GM19468 (cell line): ENCODE results near the gene KCNH4.
"Not testable (repeated sequence)": the region's sequence is repeated elsewhere in the genome, so short reads cannot be mapped to it uniquely, and the experiment has no call there.

ENCODE experiments used
- ATAC-seq: cut with Tn5 transposase; IDR thresholded peaks from one replicate; pipeline ENCODE4 v1.9.1; 2021; ENCODE audit warnings: mild to moderate bottlenecking, moderate library complexity, moderate number of reproducible peaks; ENCODE audit not compliant: unreplicated experiment; ENCODE audit errors: extremely low read depth

KCNH4 gene

DNA sequence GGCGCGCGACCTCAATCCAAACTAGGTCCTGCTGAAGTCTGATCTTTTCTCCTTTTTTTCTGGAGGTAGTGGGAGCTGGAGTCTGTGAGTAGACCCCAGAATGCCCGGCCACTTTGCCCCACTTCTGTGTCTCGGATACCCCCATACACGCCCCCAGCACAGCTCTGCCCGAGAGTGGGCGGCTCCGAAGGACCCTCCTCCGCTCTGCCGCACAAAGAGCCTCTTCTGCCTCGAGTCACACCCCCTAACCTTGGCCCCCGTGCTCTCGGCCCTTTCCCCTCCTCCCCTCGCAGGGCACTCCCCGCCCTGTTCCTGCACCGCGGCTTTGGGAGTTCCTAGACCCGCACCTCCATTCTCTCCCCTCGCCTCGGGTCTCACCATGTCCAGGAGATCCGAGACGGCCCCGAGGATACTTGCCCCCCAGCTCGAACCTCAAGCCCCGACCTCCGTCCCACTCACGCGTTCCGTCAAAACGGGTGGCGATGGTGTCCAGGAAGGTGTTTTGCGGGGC, 476 bp downstream of the KCNH4 start:
- no peak for ATAC-seq

DNA sequence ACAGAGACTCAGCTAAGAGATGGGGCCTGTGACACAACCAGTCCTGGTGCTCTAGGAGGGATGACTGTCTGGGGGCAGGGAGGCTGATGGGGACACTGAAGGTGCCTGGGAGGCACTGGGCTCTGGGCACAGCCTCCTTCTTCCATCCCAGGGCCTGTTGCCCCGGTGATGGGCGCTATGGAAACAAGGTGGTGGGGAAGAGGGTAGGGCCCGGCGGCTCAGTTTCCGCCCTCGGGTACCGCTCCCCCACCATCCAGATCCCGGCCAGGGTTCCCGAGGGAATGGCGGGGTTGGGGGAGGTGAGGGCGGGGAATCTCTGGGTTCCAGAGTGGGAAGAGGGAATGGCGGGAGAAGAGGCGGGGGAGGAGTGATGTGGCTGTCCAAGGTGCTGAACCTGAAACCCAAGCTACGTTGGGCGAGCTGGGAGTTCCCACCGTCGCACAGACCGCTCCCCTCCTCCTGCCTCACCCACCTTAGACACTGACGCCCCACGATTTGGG, 981 bp downstream of the KCNH4 start:
- no peak for ATAC-seq

DNA sequence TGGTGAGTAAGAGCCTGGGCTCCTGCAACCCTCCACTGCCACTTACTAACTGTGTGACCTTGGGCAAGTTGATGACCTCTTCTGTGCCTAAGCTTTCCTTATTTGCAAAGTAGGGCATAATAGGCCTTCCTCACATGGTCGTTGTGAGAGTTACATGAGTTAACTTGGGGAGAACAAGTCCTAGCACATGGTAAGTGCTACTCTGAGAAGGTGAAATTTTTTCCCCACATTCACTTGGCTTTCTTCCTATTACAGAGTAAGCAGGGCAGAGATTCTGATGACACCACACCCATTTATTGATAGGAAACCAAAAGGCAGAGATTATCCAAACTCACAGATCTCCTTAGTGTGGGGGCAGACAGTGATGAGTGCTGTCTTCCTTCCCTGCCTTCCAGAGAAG, 1.6 kb downstream of the KCNH4 start:
- no peak for ATAC-seq

DNA sequence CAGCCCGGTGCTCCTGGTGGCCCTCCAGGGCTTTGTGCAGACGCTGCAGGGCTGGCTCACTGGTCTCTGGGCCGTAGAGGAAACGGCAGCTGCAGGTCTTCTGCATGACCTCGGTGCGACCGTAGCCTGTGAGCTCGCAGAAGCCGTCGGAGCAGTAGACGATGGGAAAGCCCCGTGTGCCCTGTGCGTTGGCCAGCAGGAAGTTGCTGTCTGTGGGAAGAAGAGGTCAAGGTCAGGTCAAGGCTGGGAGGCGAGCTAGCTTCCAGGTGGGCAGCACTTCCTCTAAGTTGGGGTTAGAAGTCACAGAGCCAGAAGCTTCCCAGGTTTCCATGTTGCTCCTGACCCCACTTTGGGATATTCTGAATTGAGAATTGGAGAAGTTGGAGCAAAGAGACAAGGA, 2.1 kb downstream of the KCNH4 start:
- no peak for ATAC-seq

DNA sequence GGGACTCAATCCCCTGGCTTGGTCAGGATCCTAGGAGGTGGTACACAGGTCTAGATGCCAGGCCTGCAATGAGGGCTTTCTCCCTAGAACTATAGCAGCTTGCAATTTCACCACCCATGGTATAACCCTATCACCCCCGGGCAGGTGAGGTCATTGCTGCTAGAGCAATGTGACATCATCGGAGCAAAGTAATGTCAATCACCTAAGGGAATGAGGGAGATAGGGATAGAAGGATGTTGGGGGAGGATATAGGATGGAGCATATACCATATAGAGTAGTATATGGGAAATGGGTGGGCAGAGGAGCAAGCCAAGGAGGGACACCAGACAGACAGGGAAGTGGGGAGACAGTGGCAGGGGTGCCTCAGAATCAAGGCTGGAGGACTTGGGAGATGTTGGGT, 3.3 kb downstream of the KCNH4 start:
- no peak for ATAC-seq

DNA sequence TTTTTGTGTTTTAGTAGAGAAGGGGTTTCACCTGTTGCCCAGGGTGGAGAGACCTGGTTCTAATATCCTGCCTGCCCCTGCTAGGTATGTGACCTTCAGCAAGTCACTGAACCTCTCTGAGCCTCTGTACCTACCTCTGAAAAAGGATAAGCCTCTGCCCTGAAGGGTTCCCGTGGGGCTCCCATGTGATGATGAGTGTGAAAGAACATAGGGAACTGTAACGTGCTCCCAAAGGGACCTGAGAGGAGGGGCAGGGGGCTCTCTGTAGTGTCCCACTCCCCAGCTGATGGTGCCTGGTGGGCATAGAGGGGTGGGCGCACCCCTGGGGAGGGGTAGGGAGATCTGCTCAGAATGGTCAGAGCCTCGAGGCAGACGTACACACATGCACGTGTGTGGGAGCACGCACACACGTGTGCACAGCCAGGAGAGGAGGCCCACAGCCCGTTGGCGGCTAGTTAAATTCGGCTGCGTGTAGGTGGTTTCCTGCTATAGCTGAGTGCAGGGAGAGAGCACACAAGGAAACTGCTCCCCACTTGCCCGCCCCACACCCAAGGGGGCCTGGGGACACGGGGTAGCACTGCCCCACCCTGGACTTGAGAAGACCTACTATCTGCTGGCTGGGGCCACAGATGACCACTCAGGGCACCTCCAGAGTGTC, 6.7 kb downstream of the KCNH4 start:
- no peak for ATAC-seq

DNA sequence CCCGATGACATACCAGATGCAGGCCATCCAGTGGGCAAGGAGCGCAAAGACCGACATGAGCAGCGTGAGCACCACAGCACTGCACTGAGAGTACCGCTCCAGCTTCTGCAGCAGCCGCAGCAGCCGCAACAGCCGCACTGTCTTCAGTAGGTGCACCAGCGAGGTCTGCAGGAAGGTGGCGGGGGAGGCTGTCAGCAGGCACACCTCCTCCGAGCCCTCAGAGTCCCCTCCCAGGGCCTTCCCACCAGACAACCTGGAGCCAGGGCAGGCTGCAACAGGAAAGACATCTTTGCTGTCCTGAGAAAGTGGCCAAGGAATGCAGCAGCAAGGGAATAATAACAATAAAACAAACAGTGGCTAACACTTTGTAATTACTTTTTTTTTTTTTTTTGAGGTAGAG, 9.1 kb downstream of the KCNH4 start:
- ATAC-seq = no peak

DNA sequence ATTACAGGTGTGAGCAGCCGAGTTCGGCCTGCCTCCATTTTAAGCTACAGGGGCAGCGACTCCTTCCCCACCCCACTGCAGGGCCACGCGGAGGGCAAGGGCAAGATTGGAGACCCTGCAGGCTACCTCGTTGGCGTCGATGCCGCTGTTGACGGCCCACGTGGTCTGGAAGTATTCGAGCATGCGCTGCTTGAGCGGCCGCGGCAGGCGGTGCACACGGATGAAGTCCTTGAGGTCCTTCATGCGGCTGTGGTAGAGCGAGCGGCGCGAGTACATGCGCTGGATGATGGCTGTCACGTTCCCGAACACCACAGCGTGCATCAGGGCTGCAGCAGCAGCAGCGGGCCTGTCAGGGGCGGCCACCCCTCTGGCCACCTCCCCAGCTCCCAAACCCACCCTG, 11.6 kb downstream of the KCNH4 start:
- no peak for ATAC-seq

DNA sequence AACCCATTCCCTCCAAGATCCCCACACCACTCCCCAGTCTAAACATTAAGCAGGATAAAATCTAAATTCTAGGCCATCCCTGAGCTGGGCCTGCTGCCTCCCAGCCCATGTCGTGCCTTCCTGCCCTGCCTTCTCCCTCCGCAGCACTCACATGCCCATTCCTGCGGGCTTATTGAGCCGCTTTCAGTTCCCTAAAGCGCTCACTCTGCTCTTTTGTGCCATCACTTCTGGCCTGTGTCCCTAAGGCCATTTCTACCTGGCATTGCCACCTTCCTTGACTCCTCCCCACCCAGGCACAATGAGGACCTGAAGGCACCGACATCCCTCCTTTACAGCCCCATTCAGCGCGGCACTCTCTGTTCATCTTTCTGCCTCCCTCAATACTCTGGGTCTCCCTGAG, 13.1 kb downstream of the KCNH4 start:
- no peak for ATAC-seq

DNA sequence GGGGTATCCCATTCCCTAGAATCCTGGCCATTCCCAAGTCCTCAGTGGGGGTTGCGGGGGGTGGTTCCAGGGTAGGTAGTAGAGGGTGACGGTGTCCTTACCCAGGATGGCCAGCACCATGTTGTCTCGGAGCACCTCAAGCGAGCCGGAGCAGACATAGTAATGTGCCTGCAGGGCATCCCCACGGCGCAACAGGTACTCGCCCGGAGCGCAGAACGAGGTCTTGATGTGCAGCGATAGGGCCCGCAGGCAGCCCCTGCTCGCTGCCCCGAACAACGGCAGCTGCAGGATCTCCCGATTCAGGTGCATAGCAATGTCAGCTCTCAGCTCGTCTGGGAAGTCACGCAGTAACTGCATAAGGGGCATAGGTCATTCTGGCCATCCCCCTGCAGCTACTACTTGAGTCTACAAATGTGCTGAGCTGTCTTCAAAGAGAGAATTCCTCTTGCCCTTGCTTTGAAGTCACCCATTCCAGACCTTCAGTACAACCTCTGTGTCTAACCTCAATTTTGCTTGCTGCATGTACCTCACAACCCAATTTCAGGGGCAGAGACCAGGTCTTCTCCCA, 14.7 kb downstream of the KCNH4 start:
- ATAC-seq = no peak

DNA sequence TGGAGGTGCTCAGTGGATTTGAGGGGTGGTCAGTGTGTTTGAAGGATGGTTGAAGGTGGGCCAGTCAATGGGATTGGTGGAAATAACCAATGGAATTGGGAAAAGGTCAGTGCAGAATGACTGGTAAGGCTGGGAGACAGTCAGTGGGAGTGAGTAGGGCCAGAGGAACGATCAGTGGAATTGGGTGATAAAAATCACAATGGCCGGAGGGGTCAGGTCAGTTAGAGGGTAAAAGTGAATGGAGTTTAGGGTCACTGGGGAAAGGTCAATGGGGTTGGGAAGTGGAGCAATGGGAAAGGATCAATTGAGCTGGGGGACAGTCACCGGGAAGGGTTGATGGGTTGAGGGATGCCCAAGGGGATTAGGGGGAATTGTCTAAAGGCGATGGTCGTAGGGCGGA, 15.2 kb downstream of the KCNH4 start:
- no peak for ATAC-seq

DNA sequence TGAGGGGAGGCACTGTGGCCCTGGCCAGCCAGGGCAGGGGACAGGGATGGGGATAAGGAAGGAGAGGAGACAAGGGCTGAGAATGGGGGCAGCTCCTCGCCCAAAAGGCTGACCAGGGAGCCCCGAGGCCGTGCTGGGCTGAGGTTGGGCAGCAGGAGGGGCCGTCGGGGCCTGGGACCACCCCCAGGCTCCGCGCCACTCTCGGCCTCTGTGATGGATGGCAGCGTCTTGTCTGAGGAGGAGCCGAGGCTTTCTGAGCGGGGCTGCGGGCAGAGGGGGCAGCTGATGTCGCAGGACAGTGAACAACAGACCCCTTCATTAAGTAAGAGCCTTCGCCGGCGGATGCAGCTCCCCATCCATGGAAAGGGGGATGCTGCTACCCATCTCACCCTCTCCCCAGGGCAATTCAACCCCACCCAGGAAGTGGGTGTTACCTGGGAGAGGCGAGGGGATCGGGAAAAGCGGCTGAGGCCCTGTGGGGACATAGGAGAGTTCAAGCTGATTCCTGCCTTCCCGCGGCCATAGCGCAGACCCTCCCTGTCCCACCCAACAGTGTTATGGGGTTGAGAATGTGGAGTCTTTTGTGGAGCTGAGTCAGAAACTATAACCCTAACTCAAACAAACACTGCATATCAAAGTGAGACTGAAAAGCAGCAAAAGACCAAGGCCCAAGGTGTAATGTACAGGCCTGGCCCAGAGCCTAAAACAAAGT, 17.1 kb downstream of the KCNH4 start:
- ATAC-seq = no peak

DNA sequence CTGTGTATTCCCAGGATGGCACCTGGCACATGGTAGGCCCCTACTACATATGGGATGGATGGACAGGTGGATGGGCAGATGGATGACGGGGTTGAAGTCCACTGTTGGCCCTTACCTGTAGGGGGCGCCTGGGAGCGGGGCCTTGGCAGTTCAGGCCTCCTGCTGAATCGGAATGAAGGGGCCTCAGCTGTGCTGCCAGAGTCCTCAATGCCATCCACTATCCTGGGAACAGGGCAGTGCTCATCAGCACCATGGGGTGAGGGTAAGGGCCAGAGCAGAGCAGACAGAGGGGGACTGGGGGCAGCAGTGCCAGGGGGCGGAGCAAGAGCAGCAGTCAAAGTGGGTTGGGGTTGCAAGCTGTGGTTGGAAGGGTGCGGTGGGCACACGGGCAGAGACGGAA, 17.8 kb downstream of the KCNH4 start:
- no peak for ATAC-seq

DNA sequence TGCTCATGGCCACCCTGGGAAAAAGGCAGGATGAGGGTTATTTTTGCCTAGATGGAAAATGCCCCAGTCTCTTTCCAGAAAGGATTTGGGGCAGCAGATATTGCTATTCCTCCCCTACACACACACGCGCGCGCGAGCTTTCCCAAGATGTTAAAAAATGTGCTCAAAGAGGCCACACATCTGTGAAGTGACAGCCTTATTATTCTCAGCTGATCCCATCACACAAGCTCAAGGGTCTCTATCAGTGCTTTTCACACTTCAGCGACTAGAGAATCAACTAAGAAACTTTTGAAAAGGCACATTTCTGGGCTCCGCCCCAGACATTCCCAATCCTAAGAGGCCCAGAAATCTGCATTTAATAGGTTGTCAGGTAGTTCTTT, 20.4 kb downstream of the KCNH4 start:
- no peak for ATAC-seq

DNA sequence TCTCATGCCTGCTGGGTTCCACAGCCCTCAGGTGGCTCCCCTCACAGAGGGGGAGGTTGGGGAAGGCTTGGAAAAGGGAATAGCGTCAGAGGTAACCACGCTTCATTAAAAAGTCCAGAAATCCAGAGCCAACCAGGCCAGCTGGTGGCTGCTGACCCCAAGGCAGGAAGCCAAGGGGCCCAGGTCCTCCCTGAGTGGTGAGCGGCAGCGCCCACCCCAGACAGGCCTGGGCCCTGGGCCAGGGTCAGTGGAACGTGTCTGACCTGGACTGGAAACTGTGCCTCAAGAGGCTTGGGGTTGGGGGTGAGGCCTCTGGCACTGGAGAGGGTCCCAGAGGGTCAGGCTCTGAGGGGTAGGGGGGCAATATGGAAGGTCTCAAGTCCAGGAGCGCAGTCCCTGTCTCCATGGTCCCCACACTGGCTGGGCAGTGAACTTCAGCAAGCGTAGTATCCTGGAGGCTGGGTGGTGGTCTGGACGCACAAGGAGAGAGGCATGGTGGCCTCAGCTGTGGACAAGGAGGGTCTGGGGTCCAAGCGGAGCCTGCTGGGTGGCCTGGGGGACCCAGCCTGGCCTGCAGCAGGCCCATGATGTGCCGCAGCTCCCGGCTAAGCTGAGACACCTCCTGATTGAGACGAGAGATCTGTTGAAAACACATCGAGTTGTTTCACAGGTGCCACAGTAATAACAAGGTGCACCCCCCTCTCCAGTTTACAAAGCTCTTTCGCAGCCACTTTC, 21.0 kb downstream of the KCNH4 start:
- no peak for ATAC-seq

DNA sequence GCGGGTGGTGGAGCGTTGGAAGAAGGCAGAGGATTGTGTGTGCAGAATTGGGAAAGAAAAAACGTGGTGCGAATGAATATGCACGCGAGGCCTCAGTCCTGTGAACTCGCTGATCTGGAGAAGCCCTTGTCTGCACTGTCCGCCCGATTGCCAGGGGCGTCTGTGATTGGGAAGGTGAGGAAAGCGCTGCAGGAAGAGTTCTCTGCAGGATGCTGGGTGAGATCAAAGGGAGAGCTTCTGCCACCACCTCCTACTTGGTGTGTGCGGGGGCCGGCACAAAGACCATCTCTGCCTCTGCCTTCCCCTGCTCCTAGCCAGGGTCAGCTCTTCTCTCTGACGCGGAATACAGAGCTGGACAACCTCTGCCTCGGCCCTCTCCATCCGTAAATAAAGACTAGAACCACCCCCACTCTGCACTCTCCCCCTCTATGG, 25.3 kb downstream of the KCNH4 start:
- ATAC-seq = no peak

DNA sequence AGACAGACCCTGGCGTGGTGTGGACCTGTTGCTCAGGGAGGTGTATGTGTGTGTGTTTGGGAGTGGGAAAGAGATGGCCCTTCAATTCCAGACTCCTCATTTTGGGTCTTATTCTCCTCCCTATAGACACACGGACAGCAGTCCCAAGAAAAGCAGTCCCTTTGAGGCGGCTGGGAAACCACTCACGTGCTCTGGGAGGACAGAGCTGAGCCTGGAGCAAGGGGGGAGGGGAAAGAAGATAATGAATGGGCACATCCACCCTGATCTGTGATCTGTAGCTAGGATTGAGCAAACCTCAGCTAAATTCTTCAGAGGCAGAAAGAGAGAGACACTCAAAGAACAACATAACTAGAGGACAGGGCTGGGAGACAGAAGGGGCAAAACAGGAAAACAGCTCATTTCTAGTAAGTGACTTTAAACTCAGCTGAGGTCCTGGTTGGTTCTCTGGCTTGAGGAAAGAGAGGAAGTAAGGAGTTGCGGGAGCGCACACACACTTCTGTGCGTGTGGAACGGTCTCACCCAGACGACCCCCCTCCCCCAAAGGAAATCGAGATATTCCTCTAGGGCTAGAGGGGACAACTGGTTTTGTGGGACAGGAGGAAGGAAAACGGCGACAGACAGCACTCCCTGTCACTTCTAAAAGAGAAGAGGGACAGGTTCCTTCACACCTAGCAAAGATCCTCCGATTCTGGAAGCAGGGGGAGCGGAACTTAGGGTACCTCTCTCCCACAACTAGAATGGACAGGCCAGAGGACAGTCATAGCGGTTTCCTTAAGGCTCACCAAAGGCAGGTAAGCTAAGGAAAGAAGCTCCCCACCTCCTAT, 26.8 kb downstream of the KCNH4 start:
- no peak for ATAC-seq

DNA sequence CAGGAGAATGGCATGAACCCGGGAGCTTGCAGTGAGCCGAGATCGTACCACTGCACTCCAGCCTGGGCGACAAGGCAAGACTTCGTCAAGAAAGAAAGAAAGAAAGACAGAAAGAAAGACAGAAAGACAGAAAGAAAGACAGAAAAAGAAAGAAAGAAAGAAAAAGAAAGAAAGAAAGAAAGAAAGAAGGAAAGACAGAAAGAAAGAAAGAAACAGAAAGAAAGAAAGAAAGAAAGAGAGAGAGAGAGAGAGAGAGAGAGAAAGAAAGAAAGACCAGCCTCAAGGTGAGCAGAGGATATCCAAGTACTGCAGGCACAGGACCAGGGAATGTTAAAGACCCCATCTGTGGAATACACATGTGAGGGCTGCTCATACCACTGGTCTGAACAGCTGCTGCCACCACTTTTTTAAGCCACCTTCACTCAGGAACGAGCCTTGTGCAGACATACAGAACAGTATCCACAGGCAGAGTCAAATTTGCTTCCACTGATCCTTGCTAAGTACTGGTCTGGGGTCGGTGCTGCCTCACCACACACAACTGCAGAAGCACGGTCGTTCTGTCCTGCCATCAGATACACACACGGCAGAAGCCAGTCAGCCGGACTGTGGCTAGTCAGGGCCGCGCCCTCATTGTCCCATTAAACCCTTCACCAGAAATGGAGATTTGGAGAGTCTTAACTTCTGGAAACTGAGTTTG, 33.9 kb downstream of the KCNH4 start:
- ATAC-seq = no peak

DNA sequence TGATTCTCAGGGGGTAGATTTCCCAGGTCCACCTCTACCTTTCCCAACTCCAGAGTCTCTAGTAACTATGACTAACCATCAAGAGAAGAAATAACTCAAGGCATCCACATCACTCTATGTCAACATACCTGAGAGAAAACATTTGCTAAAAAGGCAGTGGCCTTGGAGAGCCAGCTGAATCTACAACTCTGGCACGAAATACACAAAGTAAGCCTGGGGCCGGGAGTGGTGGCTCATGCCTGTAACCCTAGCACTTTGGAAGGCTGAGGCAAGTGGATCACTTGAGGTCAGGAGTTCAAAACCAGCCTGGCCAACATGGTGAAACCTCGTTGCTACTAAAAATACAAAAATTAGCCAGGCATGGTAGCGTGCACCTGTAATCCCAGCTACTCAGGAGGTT, 37.8 kb downstream of the KCNH4 start:
- not testable (repeated sequence) for ATAC-seq
